Aorta (tissue), 5 donors: ENCODE measurements around the gene C3orf22. TPM values are rescaled to one million over a fixed set of nuclear protein-coding genes. Genes with fewer than 3 reads are reported as not detected.

Experiments
- ATAC-seq: fragments of 200-7000 bp; cut with Tn5 transposase; one replicate; pipeline ENCODE4 v1.9.1; 2022; ENCODE audit warnings: moderate library complexity; ENCODE audit not compliant: low FRiP score
- DNase-seq, 2 donors: peaks; one replicate each; pipeline ENCODE4 v3.0.0-alpha.2; 2020
- H3K27ac ChIP-seq, 2 donors: one replicate each; pipeline ENCODE4 v1.5.1; 2013; ENCODE audit warnings: low read length in 2 of 2, mild to moderate bottlenecking in 2 of 2, moderate library complexity in 2 of 2, control low read depth in 1 of 2, inconsistent platforms in 1 of 2, low read depth in 1 of 2
- H3K27me3 ChIP-seq, 2 donors: one replicate each; pipeline ENCODE4 v1.6.1; 2013; ENCODE audit warnings: control low read depth in 1 of 2, low read length in 1 of 2, mild to moderate bottlenecking in 1 of 2, moderate library complexity in 1 of 2; ENCODE audit not compliant: insufficient read depth in 2 of 2, control insufficient read depth in 1 of 2
- H3K36me3 ChIP-seq, 2 donors: one replicate each; pipeline ENCODE4 v1.6.1; 2013; ENCODE audit warnings: control low read depth in 1 of 2, low read length in 1 of 2, mild to moderate bottlenecking in 1 of 2; ENCODE audit not compliant: insufficient read depth in 2 of 2, control insufficient read depth in 1 of 2
- H3K4me1 ChIP-seq, 2 donors: one replicate each; pipeline ENCODE4 v1.6.1; 2013; ENCODE audit warnings: low read length in 2 of 2, control low read depth in 1 of 2, mild to moderate bottlenecking in 1 of 2, moderate library complexity in 1 of 2; ENCODE audit not compliant: insufficient read depth in 2 of 2, control insufficient read depth in 1 of 2
- H3K4me3 ChIP-seq, 2 donors: one replicate each; pipeline ENCODE4 v1.5.1; 2013; ENCODE audit warnings: low read length in 2 of 2, control low read depth in 1 of 2, mild to moderate bottlenecking in 1 of 2
- H3K9me3 ChIP-seq: one replicate; pipeline ENCODE4 v1.6.1; 2013; ENCODE audit warnings: mild to moderate bottlenecking, low read length; ENCODE audit not compliant: control insufficient read depth
- WGBS, 2 donors: extraction: QIAGEN DNeasy Blood & Tissue Kit; methylation state at CpG; one replicate each; pipeline ENCODE4 v1.1.7; 2013; 5-methylcytosine and 5-hydroxymethylcytosine counted together
- intact Hi-C, 2 donors: fragments of 100-400 bp; cut with DNase I; formaldehyde crosslinking; loops; one replicate each; pipeline versions ENCODE4 v1.14.2 to v1.15.0; 2022
- polyA plus RNA-seq, 2 donors: library from polyadenylated mRNA; stranded (reverse); fragments of 200-250 nt; gene quantifications; one replicate each; pipeline ENCODE4 v1.2.3, GENCODE V29; 2013
- total RNA-seq, 2 donors: library from RNA; stranded (reverse); fragmentation: NEBNext Ultra II Directional; extraction: Animal tissue kit (Norgen Biotek cat#: 25700); gene quantifications; one replicate each; pipeline ENCODE4 v1.2.1, GENCODE V29; 2021
- donor health status: healthy with polysubstance abuse.
- donor health status: Bipolar disorder and iron deficiency.
- donor health status: DM: no; HTN: no; CAD: no.
- donor health status: DM: no; HTN: no; CAD: no.
- donor health status: DM: yes; HTN: yes; CAD: no.

The C3orf22 gene
- total and polyA plus RNA-seq, 4 donors, result not detected

- Histone ChIP-seq H3K27me3 (no peaks in the 10 kb centered on the region), H3K4me3 (no peak overlapping the region), H3K9me3 (no peaks in the 10 kb centered on the region), H3K27ac (no peak overlapping the region), H3K4me1 (no peaks in the 10 kb centered on the region), H3K36me3 (no peaks in the 10 kb centered on the region)
- intact Hi-C loops, result loop anchor here (2.0 to 10.0 kb wide), 3 partner anchors 935 to 1024 kb away; no protein-coding TSS in a partner anchor
- DNase-seq (peak; percentile 62 to 84), ATAC-seq (no peak)
- 0 to 1% methylated on average over 6 of the region's 6 CpGs for WGBS, 2 donors
Observed at GRCh38 chr3:126522363-126522788, 36.4 kb downstream of the C3orf22 start.

- DNase-seq, result peak; percentile 44 to 62
- H3K9me3 ChIP-seq, result no peaks in the 10 kb centered on the region
- intact Hi-C loops, result loop anchor here (5.0 to 10.0 kb wide), 2 partner anchors 936 to 1023 kb away; no protein-coding TSS in a partner anchor
- H3K4me3 ChIP-seq, result no peak overlapping the region
- ATAC-seq, result no peak
- no peaks in the 10 kb centered on the region for H3K27me3 ChIP-seq
- H3K36me3 ChIP-seq, result no peaks in the 10 kb centered on the region
- WGBS, 2 donors, result 75 to 77% methylated on average over 11 of the region's 11 CpGs
- no peaks in the 10 kb centered on the region for H3K4me1 ChIP-seq
- no peak overlapping the region for H3K27ac ChIP-seq
Observed at GRCh38 chr3:126521122-126521891, 37.4 kb downstream of the C3orf22 start.

- DNase-seq (peak; percentile 16 to 32), ATAC-seq (no peak)
- WGBS, 2 donors, result 87 to 91% methylated on average over 10 of the region's 10 CpGs
Observed at GRCh38 chr3:126519506-126520455, 39.0 kb downstream of the C3orf22 start.

GRCh38 chr3:126518779-126519177, 40.0 kb downstream of the C3orf22 start:
- 75 to 79% methylated on average over 4 of the region's 4 CpGs for WGBS, 2 donors
- intact Hi-C loops, result no loop called here
- Histone ChIP-seq H3K4me1 (no peaks in the 10 kb centered on the region), H3K9me3 (no peaks in the 10 kb centered on the region), H3K4me3 (no peak overlapping the region), H3K27me3 (no peaks in the 10 kb centered on the region), H3K36me3 (no peaks in the 10 kb centered on the region), H3K27ac (no peak overlapping the region)
- DNase-seq, result peak in 1 of 2 donors; percentile 2
- no peak for ATAC-seq

More at GRCh38 chr3:126519506-126520455, 39.0 kb downstream of the C3orf22 start:
- no peak overlapping the region for H3K27ac ChIP-seq
- H3K9me3 ChIP-seq, result no peaks in the 10 kb centered on the region
- no peaks in the 10 kb centered on the region for H3K4me1 ChIP-seq
- H3K4me3 ChIP-seq, result no peak overlapping the region
- H3K36me3 ChIP-seq, result no peaks in the 10 kb centered on the region
- H3K27me3 ChIP-seq, result no peaks in the 10 kb centered on the region
- intact Hi-C loops, result loop anchor here (5.0 to 10.0 kb wide), 2 partner anchors 938 to 1025 kb away; no protein-coding TSS in a partner anchor

- Histone ChIP-seq H3K27ac (no peak overlapping the region), H3K4me3 (no peak overlapping the region)
- DNase-seq, result peak; percentile 41 to 76
Observed at GRCh38 chr3:126517986-126518778, 40.5 kb downstream of the C3orf22 start.

GRCh38 chr3:126517291-126517951, 41.3 kb downstream of the C3orf22 start, which contains the start of gene UROC1:
Gene UROC1 (minus strand): TSS chr3:126517773. CDS start chr3:126517719, 54 bp downstream.
- Histone ChIP-seq H3K27me3 (no peaks in the 10 kb centered on the region), H3K36me3 (no peaks in the 10 kb centered on the region), H3K27ac (no peak within 1 kb of the TSS), H3K4me1 (no peaks in the 10 kb centered on the region), H3K9me3 (no peaks in the 10 kb centered on the region), H3K4me3 (no peak within 1 kb of the TSS)
- ATAC-seq (no peak), DNase-seq (peak; percentile 41 to 55)
- intact Hi-C loops, result no loop called here
- 94 to 95% methylated on average over 16 of the region's 16 CpGs for WGBS, 2 donors

More at GRCh38 chr3:126517986-126518778, 40.5 kb downstream of the C3orf22 start:
- intact Hi-C loops, result no loop called here
- Histone ChIP-seq H3K27me3 (no peaks in the 10 kb centered on the region), H3K9me3 (no peaks in the 10 kb centered on the region), H3K4me1 (no peaks in the 10 kb centered on the region), H3K36me3 (no peaks in the 10 kb centered on the region)
- WGBS, 2 donors, result 89% methylated on average over 15 of the region's 15 CpGs
- no peak for ATAC-seq

- H3K4me3 ChIP-seq, result no peak overlapping the region
- H3K9me3 ChIP-seq, result no peaks in the 10 kb centered on the region
- no peak overlapping the region for H3K27ac ChIP-seq
- H3K4me1 ChIP-seq, result no peaks in the 10 kb centered on the region
- no peaks in the 10 kb centered on the region for H3K36me3 ChIP-seq
- no peaks in the 10 kb centered on the region for H3K27me3 ChIP-seq
- ATAC-seq, result no peak
- WGBS, 2 donors, result 86 to 89% methylated on average over 9 of the region's 9 CpGs
- intact Hi-C loops, result no loop called here
- peak; percentile 24 to 41 for DNase-seq
Observed at GRCh38 chr3:126516936-126517290, 41.8 kb downstream of the C3orf22 start.
